ENCODE measurements around the gene FRRS1. TPM values are rescaled to one million over a fixed set of nuclear protein-coding genes. Genes with fewer than 3 reads are reported as not detected.

The FRRS1 gene
- total and polyA plus RNA-seq, 2 of the 4 experiments (the other 2 are of a cell fraction): 3.8 to 23.5 TPM

Small RNAs within 50 kb of the gene (microRNA-seq; reads per million reads assigned to microRNA genes)
- gene RF00019 (ENCODE audit: insufficient read depth, insufficient read length): not detected
- not detected for gene RNU4-75P (ENCODE audit: insufficient read depth, insufficient read length)

Small RNAs within 50 kb of the gene (small RNA-seq; reads per million reads assigned to genes)
- gene RF00019 (0 reads per million in 5 experiments), gene RNU4-75P (0 reads per million in 5 experiments)

Other genes with a start within 250 kb of the FRRS1 start
- 0.72 and 1.1 TPM in 2 replicates for gene PALMD, start 120.5 kb downstream of the FRRS1 start, total RNA-seq (2012; rRNA removed)
- 0.34 and 0.51 TPM in 2 replicates for gene PALMD, start 120.5 kb downstream of the FRRS1 start, polyA plus RNA-seq (2012; rRNA removed)
- gene AGL, start 83.7 kb upstream of the FRRS1 start, total RNA-seq (2012; rRNA removed): 7.0 and 12.2 TPM in 2 replicates
- 1.8 and 2.4 TPM in 2 replicates for gene AGL, start 83.7 kb upstream of the FRRS1 start, polyA plus RNA-seq (2012; rRNA removed)
- gene SLC35A3, start 203.4 kb upstream of the FRRS1 start, total RNA-seq (2012; rRNA removed): 13.6 and 34.4 TPM in 2 replicates
- gene SLC35A3, start 203.4 kb upstream of the FRRS1 start, polyA plus RNA-seq (2012; rRNA removed): 6.8 and 9.6 TPM in 2 replicates

Data from IMR-90 (cell line).